ENCODE results near the gene DCAF10.

GRCh38 chr9:37776328-37776727 is 24.3 kb upstream of the DCAF10 start:
- no peak for TF ChIP-seq CTCF (optimal IDR thresholded peaks at IDR 0.05 in 1 of 3, IDR thresholded peaks at IDR 0.05 in 1 of 3, conservative IDR thresholded peaks at IDR 0.05 in 1 of 3; ENCODE audit: extremely low read depth in 1 of 3, insufficient read depth in 2 of 3, low read length in 3 of 3)
- TF ChIP-seq EZH2 (IDR thresholded peaks at IDR 0.05; ENCODE audit: low read length): no peak

Measured in keratinocyte (primary cell).